CD4-positive, alpha-beta T cell treated with Interleukin-15 for 1 hour (primary cell): Measurements from ENCODE around the gene CPTP.
A peak's percentile ranks its signal among the peaks of the same experiment; 100 is the strongest.

ENCODE experiments used
- DNase-seq: peaks from one replicate; pipeline ENCODE4 v3.0.0-alpha.2; 2020

The CPTP gene

DNA sequence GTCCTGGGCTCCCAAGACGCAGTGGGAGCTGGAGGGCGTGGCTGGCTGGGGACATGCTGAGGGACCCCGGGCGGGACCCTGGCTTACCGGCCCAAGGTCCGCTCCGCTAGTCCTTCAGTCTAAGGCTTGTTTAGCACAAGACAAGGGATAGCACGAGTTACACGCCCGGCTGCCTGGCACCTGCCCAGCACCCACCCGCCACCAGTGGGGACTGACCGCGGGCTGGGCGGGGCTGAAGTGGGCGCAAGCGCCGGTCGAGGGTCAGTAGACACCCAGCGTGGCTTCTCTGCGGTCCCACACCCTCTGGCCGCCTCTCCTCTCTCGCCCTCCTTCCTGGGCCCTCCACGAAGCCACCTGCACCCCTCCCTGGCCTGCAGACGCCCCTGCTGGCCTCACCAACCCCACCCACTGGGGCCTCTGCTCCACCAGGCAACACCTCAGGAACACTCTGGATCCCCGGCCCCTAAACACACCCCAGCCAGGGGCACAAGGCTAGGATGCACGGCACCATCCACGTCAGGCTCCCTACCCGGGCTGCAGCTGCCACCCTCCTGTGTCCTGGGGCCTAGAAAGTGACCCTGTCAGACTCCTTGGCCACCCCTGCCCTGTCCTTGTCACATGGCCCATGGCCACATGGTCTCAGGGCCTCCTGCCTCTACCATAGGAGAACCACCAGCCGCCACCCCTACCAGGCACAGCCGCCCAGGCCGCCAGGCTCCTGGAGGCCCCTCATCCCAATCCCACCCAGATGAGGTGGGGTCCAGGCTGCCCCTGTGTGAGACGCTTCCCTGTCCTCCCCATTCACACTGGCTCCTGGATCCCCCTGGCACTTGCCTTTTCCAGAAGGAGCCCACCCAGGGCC is 12.6 kb downstream of the CPTP start:
- no peak for DNase-seq

DNA sequence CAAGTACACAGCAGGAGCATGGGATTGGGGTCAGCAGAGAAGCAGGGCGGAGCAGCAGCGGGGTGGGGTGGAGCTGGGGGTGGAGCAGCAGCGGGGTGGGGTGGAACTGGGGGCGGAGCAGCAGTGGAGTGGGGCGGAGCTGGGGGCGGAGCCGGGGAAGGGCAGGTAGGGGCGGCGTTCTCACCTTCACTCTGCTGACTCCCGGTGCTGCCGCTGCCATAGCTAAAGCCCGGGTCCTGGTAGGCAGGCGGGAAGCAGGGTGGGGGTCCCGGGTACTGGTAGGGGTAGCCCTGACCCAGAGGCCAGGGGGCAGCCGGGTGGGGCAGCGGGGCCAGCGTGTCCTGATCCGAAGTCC is 13.2 kb downstream of the CPTP start:
- no peak for DNase-seq

DNA sequence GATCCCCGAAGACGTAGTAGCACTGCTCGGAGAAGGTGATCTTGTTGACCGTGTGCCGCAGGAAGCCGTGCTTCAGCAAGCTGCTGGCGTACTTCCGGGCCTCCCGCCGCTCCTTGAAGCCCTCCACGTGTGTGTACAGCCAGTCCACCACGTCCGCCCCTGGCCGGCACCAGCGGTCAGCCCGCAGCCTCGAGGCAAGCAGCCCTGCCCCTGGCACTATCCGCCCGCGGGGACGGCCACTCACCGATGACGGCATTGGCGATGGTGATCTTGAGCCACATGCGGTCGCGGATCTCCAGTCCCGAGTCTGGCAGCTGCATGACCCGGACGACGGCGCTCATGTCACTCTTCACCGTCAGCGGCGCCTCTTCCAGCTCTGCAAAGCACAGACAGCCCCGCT is 13.7 kb downstream of the CPTP start:
- no peak for DNase-seq

DNA sequence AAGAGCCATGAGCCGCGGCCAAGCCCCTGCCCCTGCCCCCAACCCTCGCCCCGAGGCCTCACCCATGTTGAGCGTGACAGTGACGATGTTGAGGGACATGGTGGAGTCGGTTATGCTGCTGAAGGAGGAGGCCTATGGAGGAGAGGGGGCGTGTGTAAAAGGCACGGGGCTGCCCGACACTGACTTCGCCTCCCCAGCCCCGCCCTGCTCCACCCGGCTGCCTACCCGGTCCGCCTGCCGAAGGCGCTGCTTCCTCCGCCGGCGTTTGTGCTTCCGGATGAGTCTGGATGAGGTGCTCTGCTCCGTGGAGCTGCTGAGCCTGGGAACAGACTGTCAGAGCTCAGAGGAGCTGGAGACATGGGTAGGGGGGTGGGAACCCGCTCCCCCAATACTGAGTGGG is 15.6 kb downstream of the CPTP start:
- DNase-seq: no peak

DNA sequence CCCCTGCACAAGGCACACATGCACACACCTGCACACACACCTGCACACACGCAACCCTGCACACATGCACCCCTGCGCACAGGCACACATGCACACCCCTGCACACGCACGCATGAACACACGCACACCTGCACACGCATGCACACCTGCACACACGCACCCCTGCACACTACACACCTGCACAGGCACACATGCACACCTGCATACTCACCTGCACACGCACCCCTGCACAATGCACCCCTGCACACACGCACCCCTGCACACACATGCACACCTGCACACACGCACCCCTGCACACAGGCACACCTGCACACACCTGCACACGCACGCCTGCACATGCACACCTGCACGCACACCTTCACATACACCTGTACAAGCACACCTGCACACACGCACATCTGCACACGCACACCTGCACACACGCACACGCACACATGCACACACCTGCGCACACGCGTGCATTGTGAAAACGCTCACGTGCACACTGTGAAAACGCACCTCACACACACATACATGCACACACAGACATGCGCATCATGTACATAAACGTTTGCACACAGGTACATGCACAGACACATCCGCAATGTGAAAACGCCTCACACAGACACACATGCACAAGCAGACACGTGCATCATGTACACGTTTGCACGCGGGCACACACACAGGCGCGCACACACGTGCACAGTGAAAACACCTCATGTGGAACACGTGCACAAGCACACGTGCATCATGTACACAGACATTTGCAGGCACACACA is 16.4 kb downstream of the CPTP start:
- no peak for DNase-seq

DNA sequence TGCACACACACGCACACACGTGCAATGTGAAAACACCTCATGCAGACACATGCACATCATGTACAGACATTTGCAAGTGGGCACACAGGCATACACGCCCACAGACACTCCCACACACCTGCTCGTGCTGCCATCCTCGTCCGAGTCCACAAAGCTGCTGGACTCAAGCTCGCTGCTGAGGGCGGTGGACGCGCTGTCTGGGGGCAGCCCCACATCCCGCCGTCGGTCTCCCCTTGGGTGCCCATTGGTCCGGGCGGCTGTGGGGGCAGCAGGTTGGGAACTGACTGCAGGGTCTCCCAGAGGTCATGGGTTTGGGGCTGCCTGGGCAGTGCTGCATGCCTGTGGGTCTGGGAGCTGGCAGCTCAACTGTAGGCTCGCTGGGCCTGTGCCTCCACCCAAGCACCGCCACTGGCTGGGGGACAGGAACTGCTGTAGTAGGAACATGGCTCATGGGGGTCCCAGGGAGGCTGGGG is 17.0 kb downstream of the CPTP start:
- DNase-seq: no peak

DNA sequence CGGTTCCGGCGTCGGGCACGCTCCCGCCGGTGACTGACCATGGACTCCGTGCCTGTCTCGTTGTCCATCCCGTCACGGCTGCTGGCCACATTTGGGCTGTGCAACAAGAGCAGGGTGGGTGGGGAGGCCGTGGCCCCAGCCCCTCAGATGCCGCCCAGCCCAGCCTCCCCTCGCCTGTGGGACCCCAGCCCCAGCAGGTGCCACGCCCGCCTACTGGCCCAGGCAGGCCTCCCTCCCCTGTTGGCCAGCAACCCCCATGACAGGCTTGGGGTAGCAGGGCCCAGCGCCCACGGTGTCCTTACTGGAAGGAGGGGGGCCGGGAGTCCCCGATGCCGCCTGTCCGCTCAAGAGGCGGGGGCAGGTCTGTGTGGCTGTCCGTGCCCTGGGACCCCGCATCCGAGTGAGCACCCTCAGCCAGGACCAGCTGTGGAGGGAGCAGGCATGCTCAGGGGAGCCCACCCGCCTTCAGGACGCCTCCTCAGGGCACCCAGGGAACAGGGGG is 17.5 kb downstream of the CPTP start:
- DNase-seq: no peak

DNA sequence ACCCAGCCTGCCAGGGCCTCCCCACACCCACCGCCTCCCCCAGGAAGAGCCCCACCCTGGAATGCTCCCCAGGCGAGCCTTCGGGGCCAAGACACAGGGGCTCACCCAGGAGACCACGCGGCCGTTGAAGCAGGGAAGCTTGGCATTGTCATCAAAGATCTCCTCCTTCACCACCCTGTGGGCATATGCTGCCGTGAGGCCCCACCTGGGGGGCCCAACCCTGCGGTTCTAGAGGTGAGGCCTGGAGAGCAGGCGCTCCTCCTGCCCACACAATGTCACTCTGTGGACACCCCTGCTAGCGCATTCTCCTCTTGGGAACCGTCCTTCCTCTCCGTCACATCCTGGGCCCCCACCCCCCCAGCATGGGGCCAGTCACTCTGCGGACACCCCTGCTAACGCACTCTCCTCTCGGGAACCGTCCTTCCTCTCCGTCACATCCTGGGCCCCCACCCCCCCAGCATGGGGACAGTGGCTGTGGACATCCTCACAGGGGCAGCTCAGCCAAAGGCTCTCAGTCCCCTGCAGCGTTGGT is 18.0 kb downstream of the CPTP start:
- DNase-seq: no peak

DNA sequence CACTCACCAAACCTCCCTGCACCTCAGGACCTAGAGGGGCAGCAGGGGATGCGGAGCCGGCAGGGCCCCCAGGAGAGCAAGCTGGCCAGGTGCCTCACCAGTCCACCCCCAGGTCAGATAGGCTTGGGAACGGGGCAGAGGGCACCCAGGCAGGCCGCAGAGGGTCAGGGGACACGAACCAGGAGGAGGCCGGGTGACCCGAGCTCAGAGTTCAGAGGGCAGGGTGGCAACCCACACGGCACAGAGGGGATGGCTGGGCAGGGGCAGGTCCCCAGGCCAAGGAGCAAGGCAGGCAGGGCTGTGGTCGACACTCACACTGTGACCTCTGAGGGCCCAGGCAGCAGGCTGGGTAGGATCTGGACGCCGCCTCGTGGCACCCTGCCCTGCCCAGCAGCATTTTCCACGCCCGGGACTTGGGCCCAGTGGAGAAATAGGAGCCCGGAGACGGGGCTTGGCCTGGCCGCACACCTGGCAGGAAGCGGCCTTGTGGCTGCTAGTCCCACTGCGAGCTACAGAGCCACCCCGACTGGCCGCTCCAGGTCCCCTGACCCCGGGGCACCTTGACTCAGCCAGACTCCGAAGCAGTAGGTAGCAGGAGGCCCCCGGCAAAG is 19.3 kb downstream of the CPTP start:
- no peak for DNase-seq

DNA sequence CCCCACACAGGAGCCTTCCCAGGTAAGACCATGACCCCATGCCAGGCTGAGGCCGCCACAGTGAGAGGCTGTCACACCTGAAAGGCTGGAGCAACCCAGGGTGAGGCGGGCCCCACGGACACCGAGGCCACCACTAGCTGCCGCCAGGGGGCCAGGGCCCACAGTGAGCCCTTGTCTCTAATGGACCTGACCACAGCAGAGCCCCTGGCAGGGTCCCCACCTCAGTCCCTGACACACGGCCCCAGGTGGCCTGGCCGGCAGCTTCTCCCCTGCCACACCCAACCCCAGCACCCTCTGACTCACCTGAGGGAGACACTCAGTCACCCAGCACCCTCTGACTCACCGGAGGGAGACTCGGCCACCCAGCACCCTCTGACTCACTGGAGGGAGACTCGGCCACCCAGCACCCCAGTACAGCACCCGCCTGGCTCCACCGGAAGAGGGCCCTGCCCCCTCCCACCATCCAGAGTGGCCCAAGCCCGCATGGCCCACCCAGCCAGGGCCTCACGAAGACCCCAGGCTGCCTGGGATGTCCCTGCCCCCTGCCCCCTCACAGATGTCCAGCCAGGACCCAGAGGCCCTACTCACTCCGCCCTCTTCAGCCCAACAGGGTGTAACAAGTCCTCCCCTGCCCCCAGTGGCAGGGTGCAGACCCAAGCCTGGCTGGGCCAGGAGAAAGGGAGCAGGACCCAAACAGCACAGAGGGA is 20.2 kb downstream of the CPTP start:
- no peak for DNase-seq

DNA sequence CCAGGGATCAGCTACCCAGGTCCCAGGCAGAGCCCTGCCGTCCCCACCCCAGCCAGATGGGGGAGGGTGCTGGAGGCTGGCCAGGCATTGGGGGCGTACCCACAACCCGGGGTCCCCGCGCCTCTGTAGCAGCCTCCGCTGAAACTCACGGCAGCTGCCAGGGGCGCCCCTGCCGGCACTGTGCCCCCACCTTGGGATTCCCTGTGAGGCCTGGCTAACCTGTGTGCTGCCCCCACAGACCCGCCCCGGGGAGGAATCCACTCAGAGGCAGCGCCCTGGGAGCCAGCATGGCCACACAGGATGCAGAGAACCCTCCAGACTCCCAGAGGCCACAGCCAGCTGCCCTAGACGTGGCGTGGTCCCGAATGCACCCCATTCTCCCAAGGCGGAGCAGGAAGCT is 20.8 kb downstream of the CPTP start:
- no peak for DNase-seq

DNA sequence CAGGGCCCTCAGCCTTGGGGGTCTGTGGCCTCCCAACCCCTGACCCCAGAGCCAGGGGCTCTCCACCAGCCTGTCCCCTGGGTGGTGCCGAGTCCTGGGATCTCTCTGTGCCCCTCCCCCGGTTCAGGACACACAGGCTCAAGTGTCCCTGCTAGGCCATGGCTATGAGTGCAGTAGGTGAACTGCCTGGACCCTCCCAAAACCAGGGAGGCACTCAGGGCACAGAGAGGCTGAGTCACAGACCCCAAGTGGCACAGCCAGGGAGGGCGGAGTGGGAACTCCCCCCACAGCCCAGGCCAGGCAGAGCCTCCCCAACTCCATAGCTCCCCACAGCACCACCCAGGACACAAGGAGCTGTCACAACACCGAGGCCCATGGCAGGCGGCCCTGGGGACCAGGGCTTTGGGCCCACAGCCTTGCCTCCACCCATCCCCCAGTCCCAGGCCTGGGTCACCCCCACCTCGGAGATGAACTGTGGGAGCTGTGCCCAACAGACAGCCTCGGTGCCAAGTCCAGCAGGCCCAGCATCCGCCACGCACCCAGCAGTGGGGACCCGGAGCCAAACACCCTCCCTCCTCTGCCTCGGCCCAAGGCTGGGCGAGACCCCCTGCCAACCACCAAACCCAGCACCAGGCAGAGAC is 21.4 kb downstream of the CPTP start:
- DNase-seq: no peak

DNA sequence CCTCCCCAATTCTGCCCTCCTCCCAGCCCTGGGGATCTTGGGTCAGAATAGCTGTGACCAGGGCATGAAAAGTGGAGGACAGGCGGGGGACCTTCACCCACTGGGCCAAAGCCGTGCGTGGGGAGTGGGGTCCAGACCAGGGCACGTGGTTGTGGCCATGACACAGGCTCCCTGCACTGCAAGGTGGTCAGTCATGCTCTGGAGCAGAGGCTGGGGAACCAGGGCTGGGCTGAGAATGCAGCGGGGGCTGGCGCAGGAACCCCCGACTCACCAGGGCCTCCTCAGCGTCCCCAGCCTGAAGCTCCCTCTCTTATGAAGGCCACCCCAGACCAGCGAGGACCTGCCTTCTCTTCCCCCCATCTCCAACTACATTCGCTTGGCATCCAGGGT is 21.9 kb downstream of the CPTP start:
- no peak for DNase-seq

DNA sequence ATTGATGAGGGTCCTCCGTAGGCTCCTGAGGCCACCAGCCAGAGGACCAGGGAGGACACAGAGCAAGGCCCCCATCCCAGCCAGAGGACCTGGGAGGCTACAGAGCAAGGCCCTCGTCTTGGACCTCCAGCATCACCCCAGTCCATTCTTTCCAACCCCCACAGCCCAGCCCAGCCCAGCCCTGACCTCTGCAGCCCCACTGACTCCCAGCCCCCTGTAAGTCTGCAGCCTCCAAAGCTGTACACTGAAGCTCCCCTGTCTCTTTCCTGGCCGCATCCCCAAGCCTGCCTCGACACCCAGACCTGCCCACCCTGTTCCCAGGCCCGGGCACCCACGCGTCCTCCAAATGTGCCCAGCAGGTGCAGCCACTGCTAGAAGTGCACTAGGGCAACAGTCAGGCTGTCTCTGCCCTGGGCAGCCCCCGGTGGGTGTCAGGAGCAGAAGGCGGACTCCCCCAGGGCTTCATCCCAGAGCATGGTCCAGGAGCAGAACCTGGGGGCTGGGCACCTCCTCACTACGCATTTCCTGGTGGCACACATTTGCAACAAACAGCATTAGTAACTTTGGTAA is 22.5 kb downstream of the CPTP start:
- no peak for DNase-seq

DNA sequence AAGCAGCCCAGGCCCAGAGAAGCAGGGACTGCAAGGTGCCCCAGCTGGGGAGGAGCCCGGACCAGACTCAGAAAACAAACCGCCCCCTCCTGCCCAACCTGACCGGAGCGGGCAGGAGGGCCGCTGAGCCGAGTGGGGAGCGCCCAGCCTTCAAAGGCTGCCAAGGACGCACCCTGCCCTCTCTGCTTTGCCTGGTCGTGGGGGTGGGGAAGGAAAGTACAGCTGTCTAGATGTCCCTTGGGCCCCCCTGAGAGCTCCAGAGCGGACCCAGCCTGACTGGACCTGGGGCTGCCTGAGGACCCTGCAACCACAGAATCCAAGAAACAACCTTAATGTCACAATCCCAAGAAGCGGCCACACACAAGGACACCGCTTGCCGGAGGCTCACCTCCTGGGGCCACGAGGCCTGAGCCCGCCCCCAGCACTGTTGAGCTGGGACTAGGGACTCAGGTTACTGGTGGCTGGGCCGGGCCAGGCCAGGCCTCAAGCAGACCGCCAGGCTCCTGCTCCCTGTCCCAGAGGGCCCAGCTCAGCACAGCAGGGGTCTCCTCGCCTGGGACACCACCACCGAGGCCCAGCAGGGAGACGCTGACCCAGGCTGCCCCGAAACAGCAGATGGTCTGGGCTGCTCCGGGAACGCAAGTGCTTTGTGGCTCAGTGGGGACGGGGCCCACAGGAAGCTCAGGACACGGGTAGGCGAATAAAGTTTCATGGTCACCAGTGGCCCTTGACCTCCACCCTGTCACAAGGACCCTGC is 23.2 kb downstream of the CPTP start:
- no peak for DNase-seq

DNA sequence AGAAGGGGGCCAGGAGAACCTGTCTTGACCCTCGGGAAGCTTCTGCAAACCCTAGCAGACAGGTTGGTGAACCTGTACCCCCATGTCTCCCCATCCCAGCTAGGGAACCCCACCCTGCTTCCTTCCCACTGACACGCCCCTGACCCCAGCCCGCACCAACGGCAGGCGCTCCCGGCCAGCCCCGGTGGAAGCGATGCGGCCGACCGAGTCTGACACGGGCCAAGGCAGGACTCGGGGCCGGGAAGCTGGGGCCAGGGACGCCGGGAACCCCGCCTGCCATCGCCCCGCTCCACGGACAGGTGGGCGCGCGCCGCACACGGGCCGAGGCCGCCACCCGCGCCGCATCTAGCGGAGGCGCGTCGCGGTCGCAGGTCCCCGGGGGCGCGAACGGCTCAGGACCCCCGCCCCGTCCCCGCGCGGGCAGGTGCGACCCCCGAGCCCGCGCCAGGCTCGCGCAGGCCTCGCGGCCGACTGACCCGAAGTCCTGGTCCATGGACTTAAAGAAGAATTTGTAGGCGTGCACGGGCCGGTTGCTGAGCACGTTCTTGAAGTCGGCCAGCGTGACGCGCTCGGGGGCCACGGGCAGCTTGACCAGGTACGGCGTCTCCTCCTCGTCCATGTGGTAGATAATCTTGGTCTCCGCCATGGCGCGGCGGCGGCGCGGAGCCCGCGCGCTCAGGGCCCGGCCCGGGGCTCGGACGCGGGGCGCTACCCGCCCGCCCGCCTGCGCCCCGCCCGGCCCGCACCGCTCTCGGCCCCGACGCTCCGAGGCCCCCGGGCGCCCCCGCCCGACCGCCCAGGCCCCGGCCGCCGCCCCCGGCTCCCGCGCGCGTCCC is 24.0 kb downstream of the CPTP start:
- DNase-seq: no peak

DNA sequence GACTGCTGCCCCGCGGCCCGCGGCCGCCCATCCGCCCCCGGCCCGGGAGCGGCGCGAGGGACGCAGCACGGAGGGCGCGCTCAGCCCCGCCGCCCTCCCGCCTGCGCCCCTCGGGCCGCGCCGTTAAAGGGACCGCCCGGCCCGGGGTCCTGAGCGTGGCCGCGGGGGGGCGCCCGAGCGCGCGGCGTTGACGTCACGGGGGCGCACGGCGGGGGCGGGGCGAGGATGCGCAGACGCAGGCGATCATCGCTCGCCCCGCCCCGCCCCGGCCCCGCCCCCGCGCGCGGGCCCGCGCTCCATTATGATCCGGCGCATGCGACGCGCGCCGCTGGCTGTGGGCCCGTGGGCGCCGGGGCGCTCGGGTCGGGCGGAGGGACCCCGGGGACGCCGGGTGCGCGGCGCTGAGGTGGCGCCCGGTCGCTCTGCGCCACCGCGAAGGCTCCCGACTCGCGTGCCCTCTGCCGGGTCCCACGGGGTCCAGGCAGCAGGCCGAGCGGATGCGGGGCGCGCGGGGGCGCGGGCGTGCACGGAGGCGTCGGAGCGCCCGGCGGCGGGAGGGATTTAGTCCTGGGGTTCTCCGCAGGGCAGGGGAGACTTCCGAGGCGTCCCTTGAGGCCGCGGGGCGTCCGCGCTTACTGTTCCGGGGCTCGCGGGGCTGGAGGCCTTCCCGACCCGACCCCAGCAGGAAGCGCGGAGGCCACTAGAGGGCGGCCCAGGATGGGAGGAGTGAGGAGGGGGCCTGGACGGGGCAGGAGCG is 24.8 kb downstream of the CPTP start, which contains the start of gene DVL1:
TSS of gene DVL1 (minus strand) at position 163 of the 757 bp plus-strand sequence. CDS start 353 bp downstream, outside the sequence.
- peak; percentile 72 for DNase-seq

DNA sequence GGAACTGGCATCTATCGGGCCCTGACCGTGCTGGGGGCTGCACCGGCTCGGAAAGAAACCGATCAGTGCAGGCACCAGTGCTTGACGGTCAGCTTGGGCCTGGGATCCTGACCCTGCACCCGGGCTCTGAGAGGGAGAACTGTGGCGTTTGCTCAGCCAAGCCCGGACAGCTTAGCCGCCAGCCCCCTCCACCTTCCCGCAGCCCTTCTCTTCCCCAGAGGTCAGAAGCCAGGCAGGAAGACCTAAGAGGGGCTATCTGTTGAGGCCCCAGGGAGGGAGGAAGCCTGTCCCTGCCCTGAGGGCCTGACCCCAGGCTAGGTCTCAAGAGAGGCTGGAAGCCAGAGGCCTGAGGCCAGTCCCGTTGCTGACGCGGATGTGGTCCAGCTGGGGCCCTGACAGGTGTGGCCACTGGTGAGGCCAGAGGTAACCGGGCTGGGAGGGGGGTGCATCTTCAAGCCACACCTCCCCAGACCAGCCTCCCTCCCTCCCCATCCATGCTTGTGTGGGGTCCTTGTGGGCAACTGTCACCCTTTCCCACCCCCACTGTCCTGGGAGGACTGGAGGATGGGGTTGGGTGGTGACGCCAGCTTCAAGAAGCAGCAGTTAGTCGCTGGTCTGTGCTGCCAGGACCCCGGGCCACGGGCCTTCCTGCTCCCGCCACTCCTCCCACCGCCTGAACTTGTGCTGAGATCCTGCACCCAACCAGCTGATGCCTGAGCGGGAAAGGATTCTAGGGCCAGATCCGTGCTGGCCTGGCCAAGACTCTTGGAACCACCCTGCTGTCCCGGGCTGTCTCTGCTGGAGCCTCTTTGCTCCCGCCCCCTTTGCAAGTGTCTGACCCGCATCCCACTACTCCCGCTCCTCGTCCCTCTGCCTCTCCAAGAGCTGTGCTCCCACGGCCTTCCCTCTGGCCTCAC is 27.2 kb downstream of the CPTP start:
- no peak for DNase-seq
